ENCODE results near the gene ZNF141.
"Not testable (repeated sequence)": the region's sequence is repeated elsewhere in the genome, so short reads cannot be mapped to it uniquely, and the experiment has no call there.

The ZNF141 gene

GRCh38 chr4:337143-337931 is at the start of gene ZNF141:
TSS of gene ZNF141 (plus strand) at chr4:337814. CDS start at chr4:337984, 170 bp downstream.
- peak; percentile 69 to 99 for DNase-seq

GRCh38 chr4:288891-289290 is 48.7 kb upstream of the ZNF141 start:
- DNase-seq = no peak

GRCh38 chr4:294732-295131 is 42.9 kb upstream of the ZNF141 start:
- DNase-seq = no peak

- DNase-seq = no peak
Measured at GRCh38 chr4:302381-302780, 35.2 kb upstream of the ZNF141 start.

DNA sequence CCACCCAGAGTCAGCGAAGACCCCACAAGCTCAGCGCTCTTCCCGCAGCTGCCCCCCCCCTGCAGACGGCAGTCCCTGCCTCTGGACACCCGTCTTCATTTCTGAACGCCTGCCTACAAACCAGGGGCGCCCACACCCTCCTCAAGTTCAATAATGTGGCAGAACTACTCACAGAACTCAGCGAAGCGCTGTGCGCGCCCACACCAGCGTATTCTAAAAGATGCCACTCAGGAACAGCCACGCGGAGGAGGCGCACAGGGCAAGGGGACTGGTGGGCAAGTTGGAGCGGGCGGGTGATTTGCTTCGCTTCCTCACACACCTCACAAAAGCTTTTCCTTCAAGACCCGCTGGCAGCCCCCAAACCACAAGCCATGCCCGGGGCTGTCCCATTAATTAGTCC is 33.1 kb upstream of the ZNF141 start:
- DNase-seq = not testable (repeated sequence)

GRCh38 chr4:304969-305680 is 32.5 kb upstream of the ZNF141 start, which contains the start of gene ZNF732:
TSS of gene ZNF732 (minus strand) at chr4:305474. CDS start at chr4:305310, 164 bp downstream.
- no peak for DNase-seq

GRCh38 chr4:306551-306961 is 31.1 kb upstream of the ZNF141 start:
- no peak for DNase-seq

- DNase-seq = no peak
Measured at GRCh38 chr4:309807-310206, 27.8 kb upstream of the ZNF141 start.

DNA sequence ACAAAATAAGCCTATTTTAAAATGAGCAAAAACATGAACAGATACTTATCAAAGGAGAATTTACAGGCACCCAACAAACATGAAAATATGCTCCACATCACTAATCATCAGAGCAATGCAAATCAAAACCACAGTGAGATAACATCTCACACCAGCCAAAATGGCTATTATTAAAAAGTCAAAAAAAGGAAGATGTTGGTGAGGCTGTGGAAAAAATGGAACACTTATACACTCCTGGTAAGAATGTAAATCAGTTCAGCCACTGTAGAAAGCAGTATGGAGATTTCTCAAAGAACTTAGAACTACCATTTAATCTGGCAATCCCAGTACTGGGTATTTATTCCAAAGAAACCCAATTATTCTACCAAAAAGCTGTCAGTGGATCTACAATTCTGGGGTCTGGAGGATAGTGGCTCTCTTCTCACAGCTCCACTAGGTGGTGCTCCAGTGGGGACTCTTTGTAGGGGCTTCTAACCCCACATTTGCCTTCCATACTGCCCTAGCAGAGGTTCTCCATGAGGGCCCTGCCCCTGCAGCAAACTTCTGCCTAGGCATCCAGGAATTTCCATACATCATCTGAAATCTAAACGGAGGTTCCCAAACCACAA is 23.2 kb upstream of the ZNF141 start:
- no peak for DNase-seq

DNA sequence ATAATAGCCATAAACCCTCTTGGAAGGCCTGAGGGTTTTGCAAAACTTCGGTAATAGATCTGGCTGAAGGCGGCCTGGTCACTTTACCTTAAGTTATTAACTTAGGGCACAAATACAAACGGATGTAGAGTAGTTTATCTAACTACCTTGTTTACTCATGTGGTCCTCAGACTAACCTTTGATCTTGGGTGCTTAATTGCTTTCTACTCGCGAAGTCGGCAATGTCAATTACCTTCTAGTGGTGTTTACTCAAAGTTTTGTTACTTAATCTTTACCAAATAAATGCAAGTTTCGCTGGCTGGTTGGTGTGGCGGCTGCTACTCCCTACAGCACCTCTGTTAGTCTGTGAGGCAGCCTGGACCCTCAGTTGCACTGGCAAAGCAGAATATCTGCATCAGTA is 8.9 kb upstream of the ZNF141 start:
- DNase-seq = no peak

DNA sequence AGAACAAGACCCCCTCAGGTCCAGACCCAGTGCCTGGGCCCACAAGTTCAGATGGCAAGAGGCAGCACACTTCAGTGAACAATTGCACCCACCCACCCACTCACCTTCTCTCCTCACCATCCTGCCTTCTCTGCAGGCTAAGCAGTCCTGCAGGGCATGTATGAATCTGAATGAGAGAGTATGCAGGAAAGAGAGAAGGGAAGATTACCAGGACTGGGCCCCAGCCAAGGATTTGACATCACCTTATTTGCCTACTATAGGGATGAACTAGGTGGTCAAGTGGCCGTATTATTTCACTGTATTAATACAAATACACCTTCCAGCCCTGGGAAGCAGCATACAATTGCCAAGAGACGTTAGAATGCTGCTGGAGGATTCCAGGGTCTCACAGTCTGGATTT is 2.1 kb upstream of the ZNF141 start:
- DNase-seq = no peak

GRCh38 chr4:336099-336892 is 1.3 kb upstream of the ZNF141 start:
- no peak for DNase-seq

- DNase-seq = no peak
Measured at GRCh38 chr4:336893-337142, 796 bp upstream of the ZNF141 start.

DNA sequence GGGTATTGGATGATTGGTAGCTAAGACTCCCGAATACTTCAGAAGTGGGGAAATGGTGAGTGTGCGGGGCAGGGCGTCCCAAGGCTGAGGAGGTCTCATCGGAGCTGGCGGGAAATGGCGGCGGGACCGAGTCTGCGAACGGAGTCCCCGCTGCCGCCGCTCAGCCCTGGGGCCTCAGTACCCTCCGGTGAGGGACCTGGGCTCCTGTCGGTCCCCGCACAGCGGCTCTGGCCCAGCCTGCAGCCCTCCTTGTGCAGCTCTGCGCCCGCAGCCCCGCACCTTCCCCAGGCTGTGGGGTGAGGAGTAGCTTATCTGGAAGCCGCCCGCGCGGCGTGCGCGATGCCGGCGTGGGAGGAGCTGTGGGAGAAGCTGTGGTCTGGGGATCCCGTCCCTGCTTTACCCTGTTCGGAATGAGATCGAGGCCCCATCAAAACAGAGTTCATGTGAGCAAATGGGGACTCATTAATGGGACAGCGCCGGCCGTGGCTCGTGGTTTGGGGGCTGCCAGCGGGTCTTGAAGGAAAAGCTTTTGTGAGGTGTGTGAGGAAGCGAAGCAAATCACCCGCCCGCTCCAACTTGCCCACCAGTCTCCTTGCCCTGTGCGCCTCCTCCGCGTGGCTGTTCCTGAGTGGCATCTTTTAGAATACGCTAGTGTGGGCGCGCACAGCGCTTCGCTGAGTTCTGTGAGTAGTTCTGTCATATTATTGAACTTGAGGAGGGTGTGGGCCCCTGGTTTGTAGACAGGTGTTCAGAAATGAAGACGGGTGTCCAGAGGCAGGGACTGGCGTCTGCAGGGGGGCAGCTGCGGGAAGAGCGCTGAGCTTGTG is 531 bp downstream of the ZNF141 start:
- peak in 1 of 2 donors; percentile 58 for DNase-seq

- DNase-seq = no peak
Measured at GRCh38 chr4:338759-339097, 1.1 kb downstream of the ZNF141 start.

DNA sequence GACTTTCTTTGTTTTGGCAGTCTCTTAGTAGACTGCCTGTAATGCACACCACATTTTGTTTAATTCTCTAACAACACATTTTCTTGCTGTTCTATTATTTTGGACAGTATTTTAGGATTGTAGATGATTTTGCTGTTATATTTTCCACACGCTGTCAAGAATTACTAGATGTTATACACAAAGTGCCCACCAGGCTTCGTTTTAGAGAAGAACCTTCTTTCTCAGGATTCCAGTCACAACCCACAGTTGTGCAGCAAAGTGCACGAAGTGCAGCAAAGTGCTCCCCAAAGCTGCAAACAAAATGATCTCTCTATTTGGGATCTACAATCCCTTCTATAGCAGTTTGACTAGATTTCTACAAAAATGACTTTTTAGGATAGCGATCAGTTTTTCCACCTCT is 2.4 kb downstream of the ZNF141 start:
- no peak for DNase-seq

- no peak for DNase-seq
Measured at GRCh38 chr4:373062-373839, 35.6 kb downstream of the ZNF141 start.

- no peak for DNase-seq
Measured at GRCh38 chr4:374298-375160, 36.9 kb downstream of the ZNF141 start.

DNA sequence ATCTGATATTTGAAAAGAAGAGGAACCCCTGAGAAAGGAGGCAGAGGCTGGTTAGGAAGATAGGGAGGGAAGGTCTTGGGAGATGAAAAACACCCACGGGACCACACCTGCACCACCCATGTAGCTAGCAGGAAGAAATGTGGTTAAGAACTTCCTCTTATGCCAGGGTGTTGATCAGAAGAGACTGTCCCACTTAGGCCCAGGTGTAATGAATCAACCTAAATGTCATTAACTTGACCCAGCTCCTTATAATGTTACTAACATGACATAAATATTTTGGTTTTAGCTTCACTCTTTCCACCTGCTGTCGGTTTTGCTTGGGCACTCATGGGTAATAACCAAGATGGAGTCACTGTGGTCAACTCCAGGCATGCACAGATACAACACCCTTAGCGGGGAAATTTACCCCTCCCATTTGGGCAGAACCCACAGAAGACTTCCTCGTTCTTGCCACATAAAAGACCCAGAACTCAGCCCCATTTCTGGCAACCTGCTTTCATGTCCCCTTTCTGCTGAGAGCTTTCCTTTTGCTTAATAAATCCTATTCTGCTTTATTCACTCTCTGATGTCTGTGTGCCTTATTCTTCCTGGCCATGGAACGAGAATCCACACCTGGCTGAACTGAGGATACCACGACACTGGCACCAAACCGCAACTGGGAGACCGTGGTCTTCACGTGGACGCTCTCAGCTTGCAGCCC is 46.8 kb downstream of the ZNF141 start:
- DNase-seq = no peak
